GM12878 (cell line): Measurements from ENCODE around the gene SDHAF2. TPM values are rescaled to one million over a fixed set of nuclear protein-coding genes. Genes with fewer than 3 reads are reported as not detected.

Source experiments
- ATAC-seq: fragments of 200-7000 bp; cut with Tn5 transposase; 3 replicates; pipeline ENCODE4 v1.9.1; 2020; ENCODE audit warnings: mild to moderate bottlenecking, moderate library complexity
- BruUV-seq: library from RNA; stranded (reverse); fragments of 400-500 nt; replicated peaks from 2 replicates; lab custom pipeline; 2021; lab: Mats Ljungman, UMichigan
- CTCF ChIA-PET: fragments of 300-600 bp; sonication (Branson Sonifier 250); formaldehyde crosslinking; extraction: SDS; loops from one replicate; lab custom pipeline; 2021; ENCODE audit warnings: inconsistent platforms; lab: Yijun Ruan, JAX
- POLR2A ChIA-PET: fragments of 350-600 bp; formaldehyde crosslinking; extraction: SDS; loops from one replicate; lab custom pipeline; 2021; ENCODE audit warnings: inconsistent platforms; lab: Charles Lee
- RAD21 ChIA-PET: fragments of 300-600 bp; sonication (Branson Sonifier 250); formaldehyde crosslinking; loops from one replicate; lab custom pipeline; 2023; ENCODE audit warnings: antibody characterized with exemption; ENCODE audit not compliant: unreplicated experiment; lab: Charles Lee
- SMC1A ChIA-PET: fragments of 300-600 bp; sonication (Branson Sonifier 250); formaldehyde crosslinking; loops from one replicate; lab custom pipeline; 2023; ENCODE audit not compliant: unreplicated experiment, uncharacterized antibody; lab: Charles Lee
- DNase-seq: peaks from one replicate; pipeline ENCODE4 v3.0.0-alpha.2; 2011; ENCODE audit warnings: low read depth, low spot score
- FAIRE-seq: peaks from 3 replicates; lab custom pipeline; 2011; peaks lifted over from hg19 to GRCh38; lab: Jason Lieb, UNC
- H2AFZ ChIP-seq: 2 replicates; pipeline ENCODE4 v1.6.0; 2011; ENCODE audit warnings: low read depth, low read length, control low read depth; ENCODE audit not compliant: control insufficient read depth
- H3K27ac ChIP-seq: 2 replicates; pipeline ENCODE4 v1.5.1; 2011; ENCODE audit warnings: control low read depth; ENCODE audit not compliant: control insufficient read depth, insufficient read depth
- H3K27me3 ChIP-seq, 2 experiments: replicated peaks in 1 of 2; 2 replicates each; pipeline versions ENCODE4 v1.6.0 to v1.6.1; 2011; ENCODE audit warnings: low read length in 1 of 2; ENCODE audit not compliant: control insufficient read depth in 2 of 2, insufficient read depth in 2 of 2
- H3K36me3 ChIP-seq, 2 experiments: 2 replicates each; pipeline ENCODE4 v1.5.1; 2011; ENCODE audit warnings: low read length in 1 of 2; ENCODE audit not compliant: control insufficient read depth in 2 of 2, insufficient read depth in 2 of 2
- H3K4me1 ChIP-seq: 2 replicates; pipeline ENCODE4 v1.6.1; 2011; ENCODE audit warnings: mild to moderate bottlenecking, low read length, moderate library complexity, mixed read lengths; ENCODE audit not compliant: control insufficient read depth, insufficient read depth
- H3K4me2 ChIP-seq: 2 replicates; pipeline ENCODE4 v1.6.0; 2011; ENCODE audit warnings: control low read depth; ENCODE audit not compliant: control insufficient read depth, insufficient read depth
- H3K4me3 ChIP-seq: fragments of 200-600 bp; sonication (generic); 2 replicates; pipeline ENCODE4 v1.5.1; 2016
- H3K79me2 ChIP-seq: 2 replicates; pipeline ENCODE4 v1.6.0; 2011; ENCODE audit warnings: low read length; ENCODE audit not compliant: control insufficient read depth, insufficient read depth
- H3K9ac ChIP-seq: 2 replicates; pipeline ENCODE4 v1.8.0; 2011; ENCODE audit warnings: low read length, control low read depth, mixed read lengths; ENCODE audit not compliant: control insufficient read depth, insufficient read depth
- H3K9me3 ChIP-seq: replicated peaks from 3 replicates; pipeline ENCODE4 v1.5.1; 2011; ENCODE audit warnings: mild to moderate bottlenecking, low read length; ENCODE audit not compliant: control insufficient read depth, insufficient read depth
- H4K20me1 ChIP-seq: 2 replicates; pipeline ENCODE4 v1.6.0; 2011; ENCODE audit not compliant: control insufficient read depth, insufficient read depth
- ATF7 ChIP-seq: fragments of 450-650 bp; IDR thresholded peaks from 2 replicates; pipeline ENCODE4 v1.6.1; 2016; ENCODE audit warnings: low read depth, mild to moderate bottlenecking
- CEBPB ChIP-seq, 2 experiments: fragments of 150-350 bp in 1 of 2; IDR thresholded peaks; 2 replicates each; pipeline ENCODE4 v1.6.1; 2012 to 2014; ENCODE audit warnings: low read depth in 2 of 2, low read length in 2 of 2, borderline replicate concordance in 1 of 2, inconsistent platforms in 1 of 2
- FOXK2 ChIP-seq: fragments of 450-650 bp; IDR thresholded peaks from 2 replicates; pipeline ENCODE4 v1.6.1; 2017; ENCODE audit warnings: mild to moderate bottlenecking, moderate library complexity
- HDAC2 ChIP-seq: fragments of 200-600 bp; sonication (generic); IDR thresholded peaks from 2 replicates; pipeline ENCODE4 v1.6.1; 2017
- KDM1A ChIP-seq: fragments of 200-600 bp; sonication (generic); IDR thresholded peaks from 2 replicates; pipeline ENCODE4 v1.6.1; 2016; ENCODE audit warnings: borderline replicate concordance
- SIN3A ChIP-seq: IDR thresholded peaks from 2 replicates; pipeline ENCODE4 v1.6.1; 2012; ENCODE audit warnings: low read depth, low read length, improper control_type of control experiment
- ZBTB11 ChIP-seq: fragments of 450-650 bp; formaldehyde crosslinking; IDR thresholded peaks from 2 replicates; pipeline ENCODE4 v1.5.0; 2022; ENCODE audit warnings: mild to moderate bottlenecking, missing genetic modification characterization
- ZNF207 ChIP-seq: fragments of 450-650 bp; IDR thresholded peaks from 2 replicates; pipeline ENCODE4 v1.6.1; 2014; ENCODE audit warnings: antibody characterized with exemption, mild to moderate bottlenecking, borderline replicate concordance
- ZNF24 ChIP-seq: fragments of 450-650 bp; IDR thresholded peaks from 2 replicates; pipeline ENCODE4 v1.6.1; 2017; ENCODE audit warnings: antibody characterized with exemption, mild to moderate bottlenecking
- WGBS: methylation state at CpG from one replicate; pipeline ENCODE4 v1.1.6; 2016; ENCODE audit warnings: low lambda C conversion rate; ENCODE audit not compliant: insufficient replicate concordance, insufficient coverage; ENCODE audit errors: missing lambda C conversion rate; 5-methylcytosine and 5-hydroxymethylcytosine counted together
- in situ Hi-C: fragments of 300-500 bp; cut with MboI; formaldehyde crosslinking; loops from 9 replicates; pipeline ENCODE4 v1.14.3; 2018; ENCODE audit warnings: mixed read lengths
- intact Hi-C: fragments of 100-400 bp; cut with micrococcal nuclease; formaldehyde crosslinking; loops from one replicate; pipeline ENCODE4 v1.14.2; 2022; ENCODE audit not compliant: unreplicated experiment
- polyA plus RNA-seq, 11 experiments: library from polyadenylated mRNA; depleted of rRNA in 4 of 11; unstranded in 6 of 11; stranded (reverse) in 5 of 11; fragments of >200 nt; fragmentation: Nextera tagmentation in 4 of 11; fragmentation: Illumina TruSeq in 1 of 11; extraction: Ambion mirVana in 4 of 11; extraction: Trizol in 1 of 11; gene quantifications; 1 replicate in 1 of 11; 2 replicates in 10 of 11; pipeline versions ENCODE4 v1.2.1 to v1.2.3, GENCODE V29; 2011 to 2016; ENCODE audit warnings: inconsistent platforms in 2 of 11, missing spikeins in 2 of 11, low read depth in 1 of 11
- total RNA-seq, 4 experiments: library from RNA; depleted of rRNA in 3 of 4; stranded (reverse); fragments of >200 nt in 3 of 4; fragmentation: Illumina TruSeq in 1 of 4; extraction: Trizol in 1 of 4; gene quantifications; 2 replicates each; pipeline versions ENCODE4 v1.2.1 to v1.2.3, GENCODE V29; 2013 to 2021

The SDHAF2 gene
- total and polyA plus RNA-seq, 10 of the 15 experiments (the other 5 are each of a cell fraction or from before 2014, with no cell fraction given), result 30.6 to 160 (median 78.3) TPM

- no peak for TF ChIP-seq ZBTB11 (CRISPR knock-in tag)
- no peak for TF ChIP-seq HDAC2
- no peak for TF ChIP-seq ZNF207
- no peak for TF ChIP-seq SIN3A
- TF ChIP-seq, all 136 proteins: peak for 0
Measured at GRCh38 chr11:61486011-61486620, 56.2 kb downstream of the SDHAF2 start (continued).

- no peak for ATAC-seq
- no peaks in the 10 kb centered on the region for H3K4me1 ChIP-seq
- no peak for FAIRE-seq
- ChIA-PET RAD21 (no interaction called here), CTCF (interaction anchor here (0.7 to 1.9 kb wide), 4 partner anchors 8 to 153 kb away, joined by 3 to 6 read pairs (median 4); no protein-coding TSS in a partner anchor), SMC1A (no interaction called here), POLR2A (no interaction called here)
- no peaks in the 10 kb centered on the region for H4K20me1 ChIP-seq
- no peak overlapping the region for H3K9ac ChIP-seq
- H2AFZ ChIP-seq, result no peak overlapping the region
- no peak overlapping the region for H3K27ac ChIP-seq
- no peaks in the 10 kb centered on the region for H3K36me3 ChIP-seq
- no peaks in the 10 kb centered on the region for H3K9me3 ChIP-seq
- no peak overlapping the region for H3K4me2 ChIP-seq
- no peak for TF ChIP-seq KDM1A
- no peak for TF ChIP-seq FOXK2
- no peak for TF ChIP-seq CEBPB (IDR thresholded peaks at IDR 0.05; ENCODE audit: borderline replicate concordance in 1 of 2, low read depth in 2 of 2, low read length in 2 of 2)
- TF ChIP-seq ZNF24, result no peak
- TF ChIP-seq ATF7, result no peak
- intact Hi-C loops, result no loop called here
- 60% methylated on average over 5 of the region's 5 CpGs for WGBS
- no peaks in the 10 kb centered on the region for H3K79me2 ChIP-seq
- DNase-seq, result no peak
- no TSS peak for BruUV-seq
- no peak overlapping the region for H3K4me3 ChIP-seq
- H3K27me3 ChIP-seq, result no peaks in the 10 kb centered on the region
- in situ Hi-C loops, result no loop called here
Measured at GRCh38 chr11:61486779-61487178, 56.9 kb downstream of the SDHAF2 start.
